Natural killer cell (primary cell): ENCODE measurements around the gene INO80. TPM values are rescaled to one million over a fixed set of nuclear protein-coding genes. Genes with fewer than 3 reads are reported as not detected.

Experiments used
- ATAC-seq, 3 donors: fragments of 150-1000 bp in 2 of 3; fragments of 200-7000 bp in 1 of 3; cut with Tn5 transposase; 1 replicate in 1 of 3; 2 replicates in 2 of 3; pipeline ENCODE4 v1.10.0; 2021; ENCODE audit warnings: mild to moderate bottlenecking in 2 of 3, moderate library complexity in 2 of 3
- DNase-seq, 2 donors: peaks; one replicate each; pipeline versions ENCODE4 v3.0.0 to v3.0.0-alpha.2; 2013 to 2021; ENCODE audit warnings: mixed read lengths in 1 of 2
- H3K27ac ChIP-seq: one replicate; pipeline ENCODE4 v1.5.1; 2013; ENCODE audit warnings: mild to moderate bottlenecking, low read length
- H3K27me3 ChIP-seq: one replicate; pipeline ENCODE4 v1.6.1; 2013; ENCODE audit warnings: low read length; ENCODE audit not compliant: control insufficient read depth, insufficient read depth
- H3K36me3 ChIP-seq: one replicate; pipeline ENCODE4 v1.6.1; 2013; ENCODE audit warnings: low read length; ENCODE audit not compliant: control insufficient read depth, insufficient read depth
- H3K4me1 ChIP-seq: one replicate; pipeline ENCODE4 v1.6.1; 2013; ENCODE audit warnings: low read length; ENCODE audit not compliant: control insufficient read depth, insufficient read depth
- H3K4me3 ChIP-seq: one replicate; pipeline ENCODE4 v1.5.1; 2013; ENCODE audit warnings: low read length
- H3K9me3 ChIP-seq: one replicate; pipeline ENCODE4 v1.6.1; 2013; ENCODE audit warnings: low read length; ENCODE audit not compliant: control insufficient read depth, insufficient read depth
- H3K27ac Mint-ChIP-seq, 2 donors: one replicate each; pipeline ENCODE4 v1.8.0; 2022; ENCODE audit warnings: mild to moderate bottlenecking in 2 of 2, mixed read lengths in 2 of 2, moderate library complexity in 1 of 2
- H3K27me3 Mint-ChIP-seq, 2 donors: one replicate each; pipeline ENCODE4 v1.8.0; 2022; ENCODE audit warnings: low read depth in 2 of 2, mixed read lengths in 2 of 2
- H3K36me3 Mint-ChIP-seq: one replicate; pipeline ENCODE4 v1.8.0; 2022; ENCODE audit warnings: mixed read lengths
- H3K4me1 Mint-ChIP-seq, 2 donors: one replicate each; pipeline ENCODE4 v1.8.0; 2022; ENCODE audit warnings: mixed read lengths in 2 of 2
- H3K4me3 Mint-ChIP-seq: one replicate; pipeline ENCODE4 v1.8.0; 2022; ENCODE audit warnings: mild to moderate bottlenecking, moderate library complexity, mixed read lengths
- H3K9me3 Mint-ChIP-seq, 2 donors: one replicate each; pipeline ENCODE4 v1.8.0; 2022; ENCODE audit warnings: mixed read lengths in 2 of 2
- WGBS: methylation state at CpG from one replicate; pipeline ENCODE4 v1.1.7; 2013; ENCODE audit warnings: missing lambda C conversion rate; ENCODE audit not compliant: insufficient coverage; 5-methylcytosine and 5-hydroxymethylcytosine counted together
- intact Hi-C: fragments of 100-400 bp; cut with micrococcal nuclease; formaldehyde crosslinking; loops from one replicate; pipeline ENCODE4 v1.14.2; 2022
- total RNA-seq, 4 donors: library from RNA; stranded (reverse); fragments of 120-200 nt in 1 of 4; gene quantifications; one replicate each; pipeline versions ENCODE4 v1.2.3 to v1.2.4, GENCODE V29; 2013 to 2022
- TF ChIP-seq, protein P1 (sequence below): fragments of 200-600 bp; IDR thresholded peaks from one replicate; pipeline ENCODE4 v1.8.0; 2022; ENCODE audit warnings: antibody characterized with exemption

Gene INO80
- total RNA-seq, 3 donors from 2014 or later (not counting 1 experiment from before 2014, with no cell fraction given): 36.4 to 45.7 (median 43.9) TPM

DNA sequence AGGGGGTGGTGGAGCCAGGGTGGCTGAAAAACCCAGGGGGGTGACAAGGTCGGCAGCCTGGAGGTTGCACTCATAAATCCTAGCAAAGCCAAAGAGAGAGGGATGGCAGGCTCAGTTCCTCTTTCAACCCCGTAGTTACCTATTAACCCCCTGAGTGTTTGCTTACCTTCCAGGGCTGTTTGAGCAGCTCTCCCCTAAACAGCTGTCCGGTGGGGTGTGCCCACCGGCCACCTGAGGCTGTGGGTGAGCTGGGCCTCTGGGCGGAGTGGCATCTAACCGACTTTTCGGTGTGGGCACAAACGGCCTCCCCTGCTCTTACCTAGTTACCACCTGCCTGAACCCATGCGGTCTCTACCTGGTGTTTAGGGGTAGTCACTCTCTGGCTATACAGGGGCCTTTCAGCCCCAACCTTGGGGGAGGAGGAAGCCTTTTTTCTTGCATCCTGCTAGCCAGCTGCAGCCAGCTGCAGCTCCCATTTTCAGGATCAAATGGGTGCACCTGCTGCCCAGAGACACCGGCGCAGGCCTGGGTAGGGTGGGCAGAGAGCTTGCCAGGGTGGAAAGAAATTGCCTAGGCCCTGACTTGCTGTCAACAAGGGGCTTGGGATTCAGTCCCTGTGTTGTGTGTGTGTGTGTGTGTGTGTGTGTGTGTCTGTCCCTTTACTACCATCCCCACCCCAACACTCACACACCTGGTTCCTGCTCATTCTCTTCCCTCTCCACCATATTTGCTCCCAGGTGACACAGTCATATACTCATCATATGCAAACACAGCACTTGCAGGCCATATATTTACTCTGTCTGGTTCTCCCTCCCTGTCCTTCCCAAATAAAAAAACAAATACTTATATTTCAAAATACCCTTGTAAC is 183.2 kb downstream of the INO80 start:
- ATAC-seq (no peak), DNase-seq (no peak)
- TF ChIP-seq, protein P1, sequence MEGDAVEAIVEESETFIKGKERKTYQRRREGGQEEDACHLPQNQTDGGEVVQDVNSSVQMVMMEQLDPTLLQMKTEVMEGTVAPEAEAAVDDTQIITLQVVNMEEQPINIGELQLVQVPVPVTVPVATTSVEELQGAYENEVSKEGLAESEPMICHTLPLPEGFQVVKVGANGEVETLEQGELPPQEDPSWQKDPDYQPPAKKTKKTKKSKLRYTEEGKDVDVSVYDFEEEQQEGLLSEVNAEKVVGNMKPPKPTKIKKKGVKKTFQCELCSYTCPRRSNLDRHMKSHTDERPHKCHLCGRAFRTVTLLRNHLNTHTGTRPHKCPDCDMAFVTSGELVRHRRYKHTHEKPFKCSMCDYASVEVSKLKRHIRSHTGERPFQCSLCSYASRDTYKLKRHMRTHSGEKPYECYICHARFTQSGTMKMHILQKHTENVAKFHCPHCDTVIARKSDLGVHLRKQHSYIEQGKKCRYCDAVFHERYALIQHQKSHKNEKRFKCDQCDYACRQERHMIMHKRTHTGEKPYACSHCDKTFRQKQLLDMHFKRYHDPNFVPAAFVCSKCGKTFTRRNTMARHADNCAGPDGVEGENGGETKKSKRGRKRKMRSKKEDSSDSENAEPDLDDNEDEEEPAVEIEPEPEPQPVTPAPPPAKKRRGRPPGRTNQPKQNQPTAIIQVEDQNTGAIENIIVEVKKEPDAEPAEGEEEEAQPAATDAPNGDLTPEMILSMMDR: no peak
- Mint-ChIP-seq H3K4me3 (no peak overlapping the region), H3K27ac (no peak overlapping the region), H3K4me1 (peaks cover 28 to 45% of the 10 kb centered on the region in 2 donors), H3K27me3 (peaks cover 24 to 43% of the 10 kb centered on the region in 2 donors), H3K9me3 (no peaks in the 10 kb centered on the region), H3K36me3 (no peaks in the 10 kb centered on the region)
- no peaks in the 10 kb centered on the region for H3K9me3 ChIP-seq
- no peak overlapping the region for H3K27ac ChIP-seq
- intact Hi-C loops: no loop called here
- H3K4me3 ChIP-seq: no peak overlapping the region
- peaks cover 30% of the 10 kb centered on the region for H3K27me3 ChIP-seq
- 59% methylated on average over 11 of the region's 11 CpGs for WGBS
- peaks cover 41% of the 10 kb centered on the region for H3K4me1 ChIP-seq
- H3K36me3 ChIP-seq: no peaks in the 10 kb centered on the region

DNA sequence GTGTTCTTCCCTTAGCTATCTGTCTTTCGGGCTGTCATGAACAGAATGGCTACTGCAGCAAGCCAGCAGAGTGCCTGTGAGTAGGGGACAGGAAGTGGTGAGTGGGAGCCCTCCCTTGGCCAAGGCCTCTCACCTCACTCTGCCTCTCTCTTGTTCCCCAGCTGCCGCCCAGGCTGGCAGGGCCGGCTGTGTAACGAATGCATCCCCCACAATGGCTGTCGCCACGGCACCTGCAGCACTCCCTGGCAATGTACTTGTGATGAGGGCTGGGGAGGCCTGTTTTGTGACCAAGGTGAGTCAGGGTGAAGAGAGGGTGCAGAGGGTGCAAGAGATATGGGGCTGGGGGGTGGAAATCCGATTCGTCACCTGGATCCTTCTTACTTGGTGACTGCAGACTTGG is 183.9 kb downstream of the INO80 start:
- H3K9me3 ChIP-seq: no peaks in the 10 kb centered on the region
- H3K27me3 Mint-ChIP-seq: peaks cover 27 to 48% of the 10 kb centered on the region in 2 donors
- H3K4me1 ChIP-seq: peaks cover 48% of the 10 kb centered on the region
- no peaks in the 10 kb centered on the region for H3K9me3 Mint-ChIP-seq
- H3K36me3 ChIP-seq: no peaks in the 10 kb centered on the region
- H3K27me3 ChIP-seq: peaks cover 36% of the 10 kb centered on the region
- intact Hi-C loops: no loop called here
- DNase-seq: no peak
- peaks cover 30 to 53% of the 10 kb centered on the region in 2 donors for H3K4me1 Mint-ChIP-seq
- no peak overlapping the region for H3K4me3 ChIP-seq
- H3K27ac Mint-ChIP-seq: no peak overlapping the region
- 33% methylated on average over 7 of the region's 8 CpGs for WGBS
- H3K27ac ChIP-seq: no peak overlapping the region
- TF ChIP-seq, protein P1: no peak
- H3K36me3 Mint-ChIP-seq: no peaks in the 10 kb centered on the region
- peak overlapping the region; percentile 21 for H3K4me3 Mint-ChIP-seq
- peak in 1 of 3 donors; percentile 42 for ATAC-seq

DNA sequence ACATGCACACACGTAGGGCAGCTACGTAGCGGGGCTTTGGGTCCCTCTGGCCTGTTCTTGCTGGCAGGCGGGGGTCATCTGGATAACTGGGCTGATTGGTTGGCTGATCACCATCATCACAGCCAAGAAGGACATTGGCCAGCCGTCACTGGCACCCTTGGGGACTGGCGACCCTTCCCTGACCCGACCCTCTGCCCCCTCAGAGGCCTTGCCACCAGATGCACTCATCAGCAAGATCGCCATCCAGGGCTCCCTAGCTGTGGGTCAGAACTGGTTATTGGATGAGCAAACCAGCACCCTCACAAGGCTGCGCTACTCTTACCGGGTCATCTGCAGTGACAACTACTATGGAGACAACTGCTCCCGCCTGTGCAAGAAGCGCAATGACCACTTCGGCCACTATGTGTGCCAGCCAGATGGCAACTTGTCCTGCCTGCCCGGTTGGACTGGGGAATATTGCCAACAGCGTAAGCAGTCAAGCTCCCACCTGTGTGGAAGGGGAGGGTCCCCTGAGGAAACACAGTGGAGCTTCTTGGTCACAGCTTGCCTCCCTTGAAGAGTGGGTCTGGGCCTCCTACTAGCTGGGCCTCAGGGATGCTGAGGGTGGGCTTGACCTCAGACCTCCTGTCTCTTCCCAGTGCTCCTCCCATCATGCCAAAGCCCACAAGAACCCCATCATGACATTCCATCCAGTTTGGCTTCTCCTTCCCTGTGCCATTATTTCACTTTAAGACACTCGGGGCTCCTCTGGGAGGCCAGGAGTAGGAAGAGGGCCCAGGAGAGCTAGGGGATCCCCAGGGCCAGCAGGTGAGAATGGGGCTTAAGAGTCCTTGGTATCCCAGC is 184.6 kb downstream of the INO80 start:
- H3K27me3 ChIP-seq: peaks cover 42% of the 10 kb centered on the region
- no peak for ATAC-seq
- Mint-ChIP-seq H3K4me1 (peaks cover 37 to 59% of the 10 kb centered on the region in 2 donors), H3K4me3 (peak overlapping the region; percentile 83), H3K27ac (no peak overlapping the region), H3K27me3 (peaks cover 32 to 54% of the 10 kb centered on the region in 2 donors), H3K9me3 (no peaks in the 10 kb centered on the region), H3K36me3 (no peaks in the 10 kb centered on the region)
- H3K4me1 ChIP-seq: peaks cover 54% of the 10 kb centered on the region
- DNase-seq: no peak
- TF ChIP-seq, protein P1: no peak
- H3K27ac ChIP-seq: no peak overlapping the region
- H3K9me3 ChIP-seq: no peaks in the 10 kb centered on the region
- no peak overlapping the region for H3K4me3 ChIP-seq
- intact Hi-C loops: no loop called here
- 98% methylated on average over 16 of the region's 16 CpGs for WGBS
- no peaks in the 10 kb centered on the region for H3K36me3 ChIP-seq
